GM23338 (cell line): Measurements from ENCODE around the gene GPANK1.

ENCODE experiments used
- REST ChIP-seq: IDR thresholded peaks from one replicate; pipeline ENCODE4 v1.6.1; 2018; ENCODE audit warnings: antibody characterized with exemption; ENCODE audit not compliant: unreplicated experiment
- TF ChIP-seq, protein P1 (sequence below), 2 experiments: fragments of 200-600 bp in 1 of 2; sonication (generic) in 1 of 2; conservative IDR thresholded peaks; 2 replicates each; pipeline versions ENCODE4 v1.5.1 to v1.6.1; 2016 to 2017; ENCODE audit warnings: antibody characterized with exemption in 2 of 2, low read depth in 2 of 2, mild to moderate bottlenecking in 2 of 2, moderate library complexity in 1 of 2

- TF ChIP-seq, protein P1, sequence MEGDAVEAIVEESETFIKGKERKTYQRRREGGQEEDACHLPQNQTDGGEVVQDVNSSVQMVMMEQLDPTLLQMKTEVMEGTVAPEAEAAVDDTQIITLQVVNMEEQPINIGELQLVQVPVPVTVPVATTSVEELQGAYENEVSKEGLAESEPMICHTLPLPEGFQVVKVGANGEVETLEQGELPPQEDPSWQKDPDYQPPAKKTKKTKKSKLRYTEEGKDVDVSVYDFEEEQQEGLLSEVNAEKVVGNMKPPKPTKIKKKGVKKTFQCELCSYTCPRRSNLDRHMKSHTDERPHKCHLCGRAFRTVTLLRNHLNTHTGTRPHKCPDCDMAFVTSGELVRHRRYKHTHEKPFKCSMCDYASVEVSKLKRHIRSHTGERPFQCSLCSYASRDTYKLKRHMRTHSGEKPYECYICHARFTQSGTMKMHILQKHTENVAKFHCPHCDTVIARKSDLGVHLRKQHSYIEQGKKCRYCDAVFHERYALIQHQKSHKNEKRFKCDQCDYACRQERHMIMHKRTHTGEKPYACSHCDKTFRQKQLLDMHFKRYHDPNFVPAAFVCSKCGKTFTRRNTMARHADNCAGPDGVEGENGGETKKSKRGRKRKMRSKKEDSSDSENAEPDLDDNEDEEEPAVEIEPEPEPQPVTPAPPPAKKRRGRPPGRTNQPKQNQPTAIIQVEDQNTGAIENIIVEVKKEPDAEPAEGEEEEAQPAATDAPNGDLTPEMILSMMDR (conservative IDR thresholded peaks at IDR 0.05; ENCODE audit: low read depth in 2 of 2): no peak
- TF ChIP-seq REST: no peak
These were observed 24.2 kb downstream of the GPANK1 start for GRCh38 chr6:31640612-31641011.
